NCI-H1417 (cell line): ENCODE results near the gene ZNF644.
"Not testable (repeated sequence)": the region's sequence is repeated elsewhere in the genome, so short reads cannot be mapped to it uniquely, and the experiment has no call there.

Experiments used
- DNase-seq, 3 experiments: peaks; one replicate each; lab custom pipeline; 2025; lab: John Stamatoyannopoulos, UW

Gene ZNF644

GRCh38 chr1:91021686-91022517 lies at the start of gene ZNF644:
Gene ZNF644, minus strand, starts transcription at chr1:91022035. Its CDS starts 39,682 bp downstream, at chr1:90982353.
- DNase-seq = peak; percentile 88 to 95 (median 93)

GRCh38 chr1:91070298-91070697 lies 48.5 kb upstream of the ZNF644 start:
- DNase-seq = no peak

- no peak for DNase-seq
Observed at GRCh38 chr1:91066538-91066937, 44.7 kb upstream of the ZNF644 start.

GRCh38 chr1:91065337-91065736 lies 43.5 kb upstream of the ZNF644 start:
- no peak for DNase-seq

- not testable (repeated sequence) for DNase-seq
Observed at GRCh38 chr1:91063403-91063802, 41.6 kb upstream of the ZNF644 start.

GRCh38 chr1:91059157-91059556 lies 37.3 kb upstream of the ZNF644 start:
- DNase-seq = no peak

GRCh38 chr1:91057784-91058183 lies 35.9 kb upstream of the ZNF644 start:
- DNase-seq = no peak

- DNase-seq = no peak
Observed at GRCh38 chr1:91054780-91055481, 33.1 kb upstream of the ZNF644 start.

- peak in 2 of 3 experiments; percentile 33 to 77 for DNase-seq
Observed at GRCh38 chr1:91053630-91054029, 31.8 kb upstream of the ZNF644 start.

- DNase-seq = not testable (repeated sequence)
Observed at GRCh38 chr1:91049551-91049950, 27.7 kb upstream of the ZNF644 start.

GRCh38 chr1:91046766-91047165 lies 24.9 kb upstream of the ZNF644 start:
- DNase-seq = no peak

GRCh38 chr1:91045284-91045683 lies 23.4 kb upstream of the ZNF644 start:
- no peak for DNase-seq

- DNase-seq = not testable (repeated sequence)
Observed at GRCh38 chr1:91044776-91045175, 22.9 kb upstream of the ZNF644 start.

- DNase-seq = not testable (repeated sequence)
Observed at GRCh38 chr1:91042372-91042771, 20.5 kb upstream of the ZNF644 start.

- DNase-seq = no peak
Observed at GRCh38 chr1:91038582-91038981, 16.7 kb upstream of the ZNF644 start.

- no peak for DNase-seq
Observed at GRCh38 chr1:91036894-91037829, 15.3 kb upstream of the ZNF644 start.

- no peak for DNase-seq
Observed at GRCh38 chr1:91032349-91032748, 10.5 kb upstream of the ZNF644 start.

- no peak for DNase-seq
Observed at GRCh38 chr1:91031081-91031480, 9.2 kb upstream of the ZNF644 start.

- no peak for DNase-seq
Observed at GRCh38 chr1:91026777-91027176, 4.9 kb upstream of the ZNF644 start.

- no peak for DNase-seq
Observed at GRCh38 chr1:91026320-91026719, 4.5 kb upstream of the ZNF644 start.

GRCh38 chr1:91024481-91025119 lies 2.8 kb upstream of the ZNF644 start:
- DNase-seq = no peak

- no peak for DNase-seq
Observed at GRCh38 chr1:91022518-91022929, 689 bp upstream of the ZNF644 start.
